IPS-15b (cell line): ENCODE measurements around the gene CELA2A.

Source experiments
- H3K27me3 ChIP-seq: one replicate; pipeline ENCODE4 v1.6.1; 2013; ENCODE audit warnings: low read length; ENCODE audit not compliant: control insufficient read depth, insufficient read depth
- H3K36me3 ChIP-seq: one replicate; pipeline ENCODE4 v1.6.1; 2013; ENCODE audit warnings: low read length; ENCODE audit not compliant: control insufficient read depth, insufficient read depth
- H3K4me1 ChIP-seq: one replicate; pipeline ENCODE4 v1.6.1; 2013; ENCODE audit warnings: mild to moderate bottlenecking, low read length; ENCODE audit not compliant: control insufficient read depth, insufficient read depth
- H3K4me3 ChIP-seq: one replicate; pipeline ENCODE4 v1.5.1; 2013; ENCODE audit warnings: low read depth, low read length
- H3K9ac ChIP-seq: one replicate; pipeline ENCODE4 v1.6.1; 2013; ENCODE audit warnings: low read depth, mild to moderate bottlenecking, low read length
- H3K9me3 ChIP-seq: one replicate; pipeline ENCODE4 v1.6.1; 2013; ENCODE audit warnings: mild to moderate bottlenecking, low read length; ENCODE audit not compliant: control insufficient read depth, insufficient read depth

Gene CELA2A

GRCh38 chr1:15414445-15414983 is 42.0 kb upstream of the CELA2A start:
- Histone ChIP-seq H3K9ac (no peak overlapping the region), H3K27me3 (peaks cover 3% of the 10 kb centered on the region), H3K36me3 (no peaks in the 10 kb centered on the region), H3K4me3 (no peak overlapping the region), H3K9me3 (no peaks in the 10 kb centered on the region), H3K4me1 (no peaks in the 10 kb centered on the region)

GRCh38 chr1:15417059-15417934 is 39.2 kb upstream of the CELA2A start:
- H3K27me3 ChIP-seq = no peaks in the 10 kb centered on the region
- H3K9ac ChIP-seq = no peak overlapping the region
- H3K4me1 ChIP-seq = no peaks in the 10 kb centered on the region
- no peak overlapping the region for H3K4me3 ChIP-seq
- peaks cover 2% of the 10 kb centered on the region for H3K36me3 ChIP-seq
- no peaks in the 10 kb centered on the region for H3K9me3 ChIP-seq

GRCh38 chr1:15418806-15419515 is 37.6 kb upstream of the CELA2A start:
- H3K4me3 ChIP-seq = no peak overlapping the region
- no peaks in the 10 kb centered on the region for H3K9me3 ChIP-seq
- H3K36me3 ChIP-seq = peaks cover 2% of the 10 kb centered on the region
- H3K27me3 ChIP-seq = no peaks in the 10 kb centered on the region
- H3K4me1 ChIP-seq = no peaks in the 10 kb centered on the region
- H3K9ac ChIP-seq = no peak overlapping the region

GRCh38 chr1:15420853-15421465 is 35.6 kb upstream of the CELA2A start:
- peaks cover 2% of the 10 kb centered on the region for H3K36me3 ChIP-seq
- no peaks in the 10 kb centered on the region for H3K4me1 ChIP-seq
- H3K9ac ChIP-seq = no peak overlapping the region
- no peaks in the 10 kb centered on the region for H3K27me3 ChIP-seq
- no peak overlapping the region for H3K4me3 ChIP-seq
- H3K9me3 ChIP-seq = no peaks in the 10 kb centered on the region

- H3K4me1 ChIP-seq = no peaks in the 10 kb centered on the region
- no peaks in the 10 kb centered on the region for H3K9me3 ChIP-seq
- no peaks in the 10 kb centered on the region for H3K27me3 ChIP-seq
- no peak overlapping the region for H3K4me3 ChIP-seq
- peaks cover 2% of the 10 kb centered on the region for H3K36me3 ChIP-seq
- no peak overlapping the region for H3K9ac ChIP-seq
Observed at GRCh38 chr1:15422871-15423270, 33.7 kb upstream of the CELA2A start.

GRCh38 chr1:15423355-15424077 is 33.0 kb upstream of the CELA2A start:
- Histone ChIP-seq H3K9ac (no peak overlapping the region), H3K4me1 (no peaks in the 10 kb centered on the region), H3K4me3 (no peak overlapping the region), H3K27me3 (no peaks in the 10 kb centered on the region), H3K36me3 (peaks cover 2% of the 10 kb centered on the region), H3K9me3 (no peaks in the 10 kb centered on the region)

- no peak overlapping the region for H3K4me3 ChIP-seq
- H3K9ac ChIP-seq = no peak overlapping the region
- peaks cover 3% of the 10 kb centered on the region for H3K36me3 ChIP-seq
- H3K9me3 ChIP-seq = no peaks in the 10 kb centered on the region
- no peaks in the 10 kb centered on the region for H3K4me1 ChIP-seq
- no peaks in the 10 kb centered on the region for H3K27me3 ChIP-seq
Observed at GRCh38 chr1:15424146-15424667, 32.3 kb upstream of the CELA2A start.

- Histone ChIP-seq H3K4me3 (no peak overlapping the region), H3K4me1 (no peaks in the 10 kb centered on the region), H3K9ac (no peak overlapping the region), H3K36me3 (peaks cover 9% of the 10 kb centered on the region), H3K9me3 (no peaks in the 10 kb centered on the region), H3K27me3 (no peaks in the 10 kb centered on the region)
Observed at GRCh38 chr1:15424981-15425380, 31.6 kb upstream of the CELA2A start.

GRCh38 chr1:15425521-15425920 is 31.0 kb upstream of the CELA2A start:
- H3K27me3 ChIP-seq = no peaks in the 10 kb centered on the region
- no peaks in the 10 kb centered on the region for H3K9me3 ChIP-seq
- no peak overlapping the region for H3K4me3 ChIP-seq
- H3K9ac ChIP-seq = no peak overlapping the region
- H3K36me3 ChIP-seq = peaks cover 9% of the 10 kb centered on the region
- H3K4me1 ChIP-seq = no peaks in the 10 kb centered on the region

GRCh38 chr1:15425958-15426357 is 30.6 kb upstream of the CELA2A start:
- H3K9me3 ChIP-seq = no peaks in the 10 kb centered on the region
- no peaks in the 10 kb centered on the region for H3K4me1 ChIP-seq
- H3K36me3 ChIP-seq = peaks cover 8% of the 10 kb centered on the region
- H3K4me3 ChIP-seq = no peak overlapping the region
- no peak overlapping the region for H3K9ac ChIP-seq
- H3K27me3 ChIP-seq = no peaks in the 10 kb centered on the region
